GM12872 (cell line): ENCODE data around the gene ZBTB12.

Experiments
- TF ChIP-seq, protein P1 (sequence below): IDR thresholded peaks from 3 replicates; pipeline ENCODE4 v1.5.1; 2011; ENCODE audit warnings: low read depth, mild to moderate bottlenecking, low read length, moderate library complexity; ENCODE audit not compliant: insufficient read depth

ZBTB12 gene

DNA sequence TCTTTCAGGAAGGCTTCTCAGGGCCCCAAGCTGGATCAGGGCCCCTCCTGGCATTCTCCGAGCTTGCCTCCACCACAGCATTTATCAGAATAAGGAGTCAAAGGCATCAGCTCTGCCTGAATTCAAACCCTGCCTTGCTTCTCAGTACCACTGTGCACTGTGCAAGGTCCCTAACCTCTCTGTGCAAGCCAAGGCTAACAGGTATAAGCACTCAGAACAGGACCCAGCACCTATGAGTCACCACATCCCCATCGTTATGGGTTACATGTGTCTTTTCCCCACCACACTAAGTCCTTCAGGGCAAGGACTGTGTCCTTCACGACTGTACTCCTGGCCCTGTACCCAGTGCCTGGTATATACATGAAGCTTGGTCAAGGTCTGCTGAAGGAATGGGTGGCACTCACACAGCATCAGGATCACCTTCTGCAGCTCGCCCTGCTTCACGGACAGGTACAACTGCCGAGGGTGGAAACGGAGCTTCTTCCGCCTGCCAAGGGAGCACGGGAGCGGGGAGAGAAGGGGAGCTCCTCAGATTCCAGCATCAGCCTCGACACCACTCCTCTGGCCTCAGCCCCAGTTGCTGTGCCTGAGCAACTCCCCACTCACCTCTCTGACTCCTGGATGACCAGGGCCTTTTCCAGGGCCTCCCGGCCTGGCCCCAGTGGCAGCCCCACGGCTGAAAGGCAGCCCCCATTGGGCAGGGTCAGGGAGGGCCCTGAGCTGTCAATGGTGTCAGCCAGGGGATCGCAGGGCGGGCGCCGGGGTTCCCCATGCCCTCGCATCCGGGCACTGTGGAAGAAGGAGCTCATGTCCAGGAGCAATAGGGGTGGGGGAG lies 14.5 kb downstream of the ZBTB12 start:
- TF ChIP-seq, protein P1, sequence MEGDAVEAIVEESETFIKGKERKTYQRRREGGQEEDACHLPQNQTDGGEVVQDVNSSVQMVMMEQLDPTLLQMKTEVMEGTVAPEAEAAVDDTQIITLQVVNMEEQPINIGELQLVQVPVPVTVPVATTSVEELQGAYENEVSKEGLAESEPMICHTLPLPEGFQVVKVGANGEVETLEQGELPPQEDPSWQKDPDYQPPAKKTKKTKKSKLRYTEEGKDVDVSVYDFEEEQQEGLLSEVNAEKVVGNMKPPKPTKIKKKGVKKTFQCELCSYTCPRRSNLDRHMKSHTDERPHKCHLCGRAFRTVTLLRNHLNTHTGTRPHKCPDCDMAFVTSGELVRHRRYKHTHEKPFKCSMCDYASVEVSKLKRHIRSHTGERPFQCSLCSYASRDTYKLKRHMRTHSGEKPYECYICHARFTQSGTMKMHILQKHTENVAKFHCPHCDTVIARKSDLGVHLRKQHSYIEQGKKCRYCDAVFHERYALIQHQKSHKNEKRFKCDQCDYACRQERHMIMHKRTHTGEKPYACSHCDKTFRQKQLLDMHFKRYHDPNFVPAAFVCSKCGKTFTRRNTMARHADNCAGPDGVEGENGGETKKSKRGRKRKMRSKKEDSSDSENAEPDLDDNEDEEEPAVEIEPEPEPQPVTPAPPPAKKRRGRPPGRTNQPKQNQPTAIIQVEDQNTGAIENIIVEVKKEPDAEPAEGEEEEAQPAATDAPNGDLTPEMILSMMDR: no peak

DNA sequence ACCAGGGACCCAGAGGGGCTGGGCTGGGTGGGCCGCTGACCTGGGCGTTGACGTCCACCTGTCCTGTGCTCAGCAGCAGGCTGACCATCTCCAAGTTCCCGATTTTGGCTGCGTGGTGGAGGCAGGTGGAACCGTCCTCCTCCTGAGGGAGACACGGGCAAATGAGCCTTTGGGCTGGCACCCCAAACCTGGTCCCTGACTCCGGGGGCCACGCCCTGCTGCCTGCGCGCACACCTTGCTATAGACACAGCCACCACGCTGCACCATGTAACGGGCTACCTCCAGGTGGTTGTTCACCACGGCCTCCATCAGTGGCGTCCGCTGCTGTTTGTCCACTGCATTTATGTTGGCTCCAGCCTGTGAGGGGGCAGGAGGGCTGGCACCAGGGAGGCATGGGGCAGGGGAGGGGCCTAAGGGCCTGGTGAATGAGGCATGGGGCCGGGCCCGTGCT lies 15.3 kb downstream of the ZBTB12 start:
- TF ChIP-seq, protein P1: no peak

DNA sequence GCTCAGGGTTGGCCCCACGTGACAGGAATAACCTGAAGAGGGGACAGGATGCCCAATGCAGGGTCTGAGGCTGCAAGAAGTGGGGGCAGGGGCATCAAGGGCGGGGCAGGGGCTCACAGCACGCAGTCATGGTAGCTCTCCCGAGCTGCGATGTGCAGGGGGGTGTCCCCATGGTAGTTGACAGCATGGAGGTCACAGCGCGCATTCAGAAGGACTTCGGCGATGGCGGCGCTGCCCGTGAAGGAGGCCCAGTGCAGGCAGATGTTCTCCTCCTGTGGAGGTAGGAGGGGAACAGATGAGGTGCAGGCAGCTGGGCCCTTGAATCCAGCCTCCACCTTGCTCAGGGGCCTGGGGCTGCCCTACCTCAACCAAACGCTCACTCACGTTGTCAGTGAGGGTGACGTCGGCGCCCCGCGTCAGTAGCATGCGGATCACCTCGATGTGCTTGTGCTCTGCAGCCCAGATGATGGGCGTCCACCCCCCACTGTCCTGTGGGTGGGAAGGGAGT lies 17.3 kb downstream of the ZBTB12 start:
- TF ChIP-seq, protein P1: no peak

DNA sequence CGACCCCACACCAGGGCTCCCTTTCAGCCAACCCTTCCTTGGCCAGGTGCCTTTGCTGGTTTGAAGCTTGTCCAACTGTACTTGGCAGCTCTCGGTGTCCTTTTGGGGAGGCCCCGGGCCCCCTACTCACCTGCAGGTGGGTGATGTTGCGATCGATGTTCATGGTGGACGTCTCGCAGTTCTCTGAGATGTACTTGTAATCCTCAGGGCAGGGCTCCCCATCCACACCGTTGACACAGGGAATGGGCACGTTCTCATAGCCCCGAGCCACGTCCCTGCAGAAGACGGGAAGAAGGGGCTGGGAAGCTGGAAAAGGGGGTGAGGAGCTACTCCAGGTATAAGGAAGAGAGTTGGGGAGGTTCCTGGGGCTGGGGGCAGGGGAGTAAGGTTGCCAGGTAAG lies 18.2 kb downstream of the ZBTB12 start:
- TF ChIP-seq, protein P1: no peak

DNA sequence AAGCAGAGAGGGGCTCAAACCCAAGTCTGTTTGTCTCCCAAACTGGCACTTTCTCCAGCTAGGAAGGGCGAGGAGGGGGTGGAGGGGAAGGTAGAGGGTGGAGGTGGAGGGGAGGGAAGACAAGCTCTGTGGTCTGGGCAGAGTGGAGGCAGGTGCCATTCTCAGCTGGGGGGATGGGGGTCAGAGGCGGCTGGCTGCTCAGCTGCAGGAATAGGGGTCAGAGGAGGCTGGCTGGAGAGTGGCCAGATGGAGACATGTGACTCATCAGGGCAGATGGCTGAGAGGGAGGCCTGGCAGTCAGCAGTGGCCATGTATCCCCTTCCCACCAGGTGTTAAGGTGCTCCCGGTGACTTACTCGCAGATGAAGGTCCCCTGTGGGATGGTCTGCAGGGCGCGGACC lies 19.5 kb downstream of the ZBTB12 start:
- TF ChIP-seq, protein P1: no peak

DNA sequence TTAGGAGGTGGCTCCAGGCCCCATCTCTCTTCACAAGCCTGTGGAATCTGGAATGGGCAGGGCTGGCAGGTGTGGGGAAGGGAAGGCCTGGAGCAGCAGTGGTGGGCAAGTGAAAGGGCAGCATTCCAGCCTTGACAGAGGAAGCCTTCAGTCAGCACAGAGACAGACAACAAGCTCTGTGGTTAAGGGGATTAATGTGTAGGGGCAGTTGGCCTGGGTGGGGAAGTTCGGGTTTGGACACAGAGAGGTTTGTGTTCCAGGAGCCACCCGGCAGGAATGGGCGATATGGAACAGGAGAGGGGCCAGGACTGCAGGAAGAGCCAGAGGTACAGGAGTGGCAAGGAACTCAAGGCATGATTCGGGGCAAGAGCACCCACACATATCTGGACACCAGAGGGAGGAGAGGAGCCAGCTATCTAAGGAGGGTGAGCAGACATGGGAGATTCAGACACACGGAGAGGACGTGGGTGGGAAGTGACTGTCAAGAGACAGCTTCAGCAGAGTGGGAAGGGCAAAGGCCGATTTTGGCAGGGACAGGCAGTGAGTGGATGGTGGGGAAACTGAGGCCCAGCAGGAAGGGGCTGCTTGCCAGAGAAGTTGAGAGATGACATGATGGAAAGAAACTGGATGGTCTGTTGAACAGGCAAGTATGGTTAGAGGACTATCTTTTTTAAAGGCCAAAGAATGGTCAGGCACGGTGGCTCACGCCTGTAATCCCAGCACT lies 20.6 kb downstream of the ZBTB12 start:
- TF ChIP-seq, protein P1: no peak

DNA sequence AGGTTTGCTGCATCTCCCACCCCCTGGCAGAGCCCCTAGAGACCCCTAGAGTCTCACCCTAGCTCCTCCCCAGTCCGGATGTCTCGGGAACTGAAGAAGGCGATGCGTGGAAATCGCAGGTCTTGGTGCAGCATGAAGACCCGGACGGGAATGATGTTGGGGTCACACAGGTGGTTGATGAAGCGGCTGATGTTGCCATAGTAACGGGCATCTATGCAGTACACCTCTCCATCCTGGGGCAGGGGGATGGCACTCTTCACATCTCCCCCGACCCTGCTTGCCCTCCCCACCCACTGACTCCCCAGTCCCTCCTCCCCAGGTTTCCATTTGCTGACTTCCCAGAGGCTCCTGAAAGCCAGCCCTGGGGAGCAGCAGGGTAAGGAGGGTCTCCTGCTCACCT lies 21.3 kb downstream of the ZBTB12 start:
- TF ChIP-seq, protein P1: no peak
